ENCODE data around the gene ADGRA1.

DNA sequence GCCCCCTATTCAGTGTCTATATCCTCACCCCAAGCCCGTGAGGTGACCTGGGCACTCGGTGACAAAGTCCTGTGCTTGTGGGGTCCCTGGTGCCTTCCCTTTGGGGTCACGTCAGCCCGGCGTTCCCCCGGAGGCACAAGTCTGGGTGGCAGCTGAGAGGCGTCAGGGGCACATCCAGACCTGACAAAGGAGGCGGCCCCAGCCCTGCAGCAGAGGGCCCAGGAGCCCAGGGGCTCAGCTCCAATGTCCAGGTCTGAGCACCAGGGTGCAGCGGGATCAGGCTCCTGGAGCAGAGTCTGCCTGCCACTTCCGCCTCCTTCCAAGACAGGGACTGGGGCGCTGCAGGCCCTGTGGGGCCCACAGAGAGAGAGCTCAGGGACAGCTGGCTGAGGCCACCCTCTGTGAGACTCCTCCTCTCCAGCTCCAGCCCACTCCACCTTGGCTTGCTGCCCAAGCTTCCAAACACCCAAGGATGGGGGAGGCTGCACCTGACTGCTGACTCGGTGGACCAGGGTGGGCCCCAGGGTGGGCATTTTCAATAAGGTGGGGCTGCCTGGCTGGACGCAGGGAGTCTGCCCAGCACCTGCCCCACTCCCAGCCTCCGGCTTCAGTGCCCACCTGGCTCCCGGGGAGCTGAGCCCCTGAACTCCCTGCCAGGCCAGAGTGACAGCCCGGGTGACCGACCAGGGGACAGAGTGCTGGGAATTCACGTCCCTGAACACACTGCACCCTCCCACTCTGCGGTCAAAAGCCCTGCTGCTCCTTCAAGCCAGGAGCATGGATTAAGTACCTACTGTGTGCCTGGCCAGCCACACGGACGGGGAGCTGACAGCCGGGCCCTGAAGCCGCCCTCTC lies 71.3 kb downstream of the ADGRA1 start:
- no peak for TF ChIP-seq POLR2A (IDR thresholded peaks at IDR 0.05; ENCODE audit: low read depth, low read length)
- TF ChIP-seq TAF1 (IDR thresholded peaks at IDR 0.05; ENCODE audit: low read depth, low read length) = no peak
